ENCODE measurements around the gene CTDSP2. TPM values are rescaled to one million over a fixed set of nuclear protein-coding genes. Genes with fewer than 3 reads are reported as not detected.

CTDSP2 gene
- polyA plus RNA-seq, 1 of the 3 experiments (the other 2 are of a cell fraction) = 119 TPM

DNA sequence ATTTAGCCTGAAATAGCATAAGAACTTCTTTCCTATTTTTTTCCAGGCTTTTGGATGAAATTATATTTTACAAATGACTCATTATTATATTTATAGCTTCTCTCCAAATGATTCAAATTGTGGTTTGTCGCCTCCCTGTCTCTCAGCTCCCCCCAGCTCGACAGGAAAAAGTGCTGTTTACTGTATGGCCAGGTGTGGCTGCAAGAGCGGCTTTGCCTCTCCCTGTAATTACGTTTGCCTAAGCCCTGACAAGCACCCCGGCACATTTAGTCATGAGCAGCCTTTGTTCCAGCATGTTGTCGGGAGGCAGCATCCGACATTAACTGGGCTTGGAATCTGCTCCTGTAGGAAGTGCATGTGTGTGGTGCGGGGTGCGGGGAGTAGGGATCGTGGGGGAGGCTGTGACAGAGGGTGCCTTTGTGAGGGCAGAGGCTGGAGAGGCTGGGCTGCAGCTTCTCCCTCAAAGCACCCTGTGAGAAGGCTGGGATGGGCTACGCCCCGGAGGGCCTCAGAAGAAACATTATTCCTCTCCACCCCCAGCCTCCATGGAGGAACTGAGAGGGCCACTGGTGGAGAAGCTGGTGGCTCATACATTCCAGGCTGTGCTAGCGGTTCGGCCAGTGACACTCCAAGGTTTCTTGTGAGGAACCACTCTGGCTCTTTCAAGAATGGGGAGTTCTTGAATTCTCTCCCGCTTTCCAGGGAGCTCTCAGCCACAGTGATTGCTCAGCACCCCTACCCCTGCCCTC, 42.1 kb upstream of the CTDSP2 start:
- no peak for DNase-seq
- H3K9ac ChIP-seq = peak overlapping the region; percentile 67; the same call in 1 of the 2 replicates
- no peaks in the 10 kb centered on the region for H4K20me1 ChIP-seq (ENCODE audit: insufficient read depth)
- ChIA-PET POLR2A (interaction anchor here (1.1 to 1.8 kb wide), 2 partner anchors 8 to 42 kb away, joined by 9 read pairs; partner anchors contain the start of gene CTDSP2), CTCF (interaction anchor here (0.8 to 2.2 kb wide), 7 partner anchors 8 to 106 kb away, joined by 3 to 12 read pairs (median 5); partner anchors contain the start of genes CTDSP2 and TSFM)
- H3K4me2 ChIP-seq = peak overlapping the region; percentile 81
- peak overlapping the region; percentile 91 to 93 for H3K27ac ChIP-seq (ENCODE audit: low read depth in 2 of 2, low read length in 1 of 2)
- H3K27me3 ChIP-seq (ENCODE audit: insufficient read depth) = no peaks in the 10 kb centered on the region
- H2AFZ ChIP-seq (ENCODE audit: low read depth) = peak overlapping the region; percentile 77
- H3K4me3 ChIP-seq (ENCODE audit: low read depth in 2 of 2, low read length in 1 of 2) = peak overlapping the region; percentile 6 to 54; a peak in 3 of 4 replicates
- peaks cover 52 to 53% of the 10 kb centered on the region in 2 experiments for H3K4me1 ChIP-seq (ENCODE audit: control insufficient read depth in 1 of 2, insufficient read depth in 2 of 2, low read depth in 1 of 2, low read length in 1 of 2)
- TF ChIP-seq RCOR1 (IDR thresholded peaks at IDR 0.05; ENCODE audit: low read length) (no peak), FOXM1 (IDR thresholded peaks at IDR 0.05; ENCODE audit: low read depth) (peak; percentile 34; the same call in 1 of the 2 replicates), FOSL2 (IDR thresholded peaks at IDR 0.05; ENCODE audit: borderline replicate concordance, low read depth) (peak; percentile 56; the same call in 1 of the 2 replicates), RFX5 (IDR thresholded peaks at IDR 0.05; ENCODE audit: low read length) (no peak), ELF1 (IDR thresholded peaks at IDR 0.05) (0 out of 2 replicates have a peak, but pooled peaks have one; percentile 10), EP300 (IDR thresholded peaks at IDR 0.05; ENCODE audit: borderline replicate concordance in 1 of 2, low read depth in 1 of 2, low read length in 1 of 2) (peak; percentile 4 to 32; a peak in 1 of 4 replicates), NFIC (IDR thresholded peaks at IDR 0.05; ENCODE audit: borderline replicate concordance) (no peak), FOXJ3 (CRISPR knock-in tag; IDR thresholded peaks at IDR 0.05) (no peak), RXRA (IDR thresholded peaks at IDR 0.05; ENCODE audit: borderline replicate concordance, low read depth) (0 out of 2 replicates have a peak, but pooled peaks have one; percentile 10), JUND (IDR thresholded peaks at IDR 0.05) (peak; percentile 47; the same call in 1 of the 2 replicates), TCF12 (IDR thresholded peaks at IDR 0.05) (no peak; the same call in none of the 2 replicates), POLR2AphosphoS5 (IDR thresholded peaks at IDR 0.05; ENCODE audit: low read depth, low read length) (no peak), YY1 (IDR thresholded peaks at IDR 0.05; ENCODE audit: low read depth) (peak; percentile 49; the same call in 1 of the 2 replicates), MEF2A (IDR thresholded peaks at IDR 0.05; ENCODE audit: borderline replicate concordance, low read depth) (peak; percentile 90)
- TF ChIP-seq, protein P1, sequence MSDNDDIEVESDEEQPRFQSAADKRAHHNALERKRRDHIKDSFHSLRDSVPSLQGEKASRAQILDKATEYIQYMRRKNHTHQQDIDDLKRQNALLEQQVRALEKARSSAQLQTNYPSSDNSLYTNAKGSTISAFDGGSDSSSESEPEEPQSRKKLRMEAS (IDR thresholded peaks at IDR 0.05; ENCODE audit: low read depth) = peak; percentile 44
- 35% methylated on average over 15 of the region's 15 CpGs for WGBS (ENCODE audit: low lambda C conversion rate)
- peaks cover 34% of the 10 kb centered on the region for H3F3A ChIP-seq (replicated peaks; ENCODE audit: insufficient read depth)
- no peaks in the 10 kb centered on the region for H3K36me3 ChIP-seq (replicated peaks in 1 of 2; ENCODE audit: control insufficient read depth in 1 of 2, insufficient read depth in 2 of 2, low read length in 1 of 2)
- H3K79me2 ChIP-seq (ENCODE audit: insufficient read depth) = peaks cover 8% of the 10 kb centered on the region; the same call in 1 of the 2 replicates
- no peaks in the 10 kb centered on the region for H3K9me2 ChIP-seq
- H3K9me3 ChIP-seq = 0 out of 2 replicates have a peak, but pooled peaks cover 4% of the 10 kb centered on the region

DNA sequence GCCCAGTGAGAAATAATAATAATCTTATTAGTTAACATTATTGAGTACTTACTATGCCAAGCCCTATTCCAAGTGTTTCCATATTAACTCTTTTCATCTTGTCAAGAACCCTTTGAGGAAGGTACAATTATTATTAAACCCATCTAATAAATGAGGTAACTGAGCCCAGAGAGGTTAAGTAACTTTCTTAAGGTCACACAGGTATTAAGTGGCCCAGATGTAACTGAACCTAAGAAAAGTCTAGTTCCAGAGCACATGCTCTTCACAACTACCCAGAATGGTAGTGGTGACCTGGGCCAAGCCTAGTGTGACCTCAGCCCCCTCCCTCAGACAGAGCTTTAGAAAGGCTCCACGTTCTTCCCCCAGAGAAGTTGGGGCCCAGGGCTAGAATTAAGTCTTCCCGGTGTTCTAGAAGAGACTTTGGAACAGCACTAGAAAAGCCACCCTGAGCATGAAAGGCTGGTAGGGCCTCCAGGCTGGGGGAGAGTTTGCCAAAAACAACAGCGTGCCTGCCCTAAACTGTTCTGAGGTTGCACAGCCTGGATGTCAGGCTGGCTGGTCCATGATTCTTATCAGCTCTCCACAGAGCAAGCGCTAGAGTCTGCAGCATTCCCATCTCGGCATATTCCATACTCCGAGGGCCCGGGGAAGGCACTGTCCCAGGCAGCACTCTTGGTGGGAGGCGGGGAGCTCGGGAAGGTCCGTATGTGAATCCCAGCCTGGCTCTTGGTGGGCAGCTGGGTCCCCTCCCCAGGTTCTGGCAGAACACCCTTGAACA, 41.3 kb upstream of the CTDSP2 start:
- Histone ChIP-seq H3K36me3 (replicated peaks in 1 of 2; ENCODE audit: control insufficient read depth in 1 of 2, insufficient read depth in 2 of 2, low read length in 1 of 2) (no peaks in the 10 kb centered on the region), H4K20me1 (ENCODE audit: insufficient read depth) (no peaks in the 10 kb centered on the region), H3K4me1 (ENCODE audit: control insufficient read depth in 1 of 2, insufficient read depth in 2 of 2, low read depth in 1 of 2, low read length in 1 of 2) (peaks cover 44 to 46% of the 10 kb centered on the region in 2 experiments), H3K4me2 (peak overlapping the region; percentile 81), H3K27me3 (ENCODE audit: insufficient read depth) (no peaks in the 10 kb centered on the region), H3K27ac (ENCODE audit: low read depth in 2 of 2, low read length in 1 of 2) (peak overlapping the region; percentile 91 to 93), H3K9ac (peak overlapping the region; percentile 67; the same call in 1 of the 2 replicates), H3K9me2 (no peaks in the 10 kb centered on the region), H3K4me3 (ENCODE audit: low read depth in 2 of 2, low read length in 1 of 2) (peak overlapping the region; percentile 6 to 54; a peak in 3 of 4 replicates), H3K79me2 (ENCODE audit: insufficient read depth) (peaks cover 8% of the 10 kb centered on the region; the same call in 1 of the 2 replicates), H3F3A (replicated peaks; ENCODE audit: insufficient read depth) (peaks cover 26% of the 10 kb centered on the region), H2AFZ (ENCODE audit: low read depth) (peak overlapping the region; percentile 77), H3K9me3 (0 out of 2 replicates have a peak, but pooled peaks cover 4% of the 10 kb centered on the region)
- CTCF ChIA-PET = interaction anchor here (1.0 to 2.2 kb wide), 6 partner anchors 9 to 105 kb away, joined by 3 to 12 read pairs (median 6); partner anchors contain the start of genes CTDSP2 and TSFM
- POLR2A ChIA-PET = interaction anchor here (1.1 to 1.8 kb wide), 2 partner anchors 9 to 41 kb away, joined by 9 read pairs; partner anchors contain the start of gene CTDSP2
- WGBS (ENCODE audit: low lambda C conversion rate) = 19% methylated on average over 9 of the region's 10 CpGs
- DNase-seq = peak; percentile 77
- TF ChIP-seq CHD2 (IDR thresholded peaks at IDR 0.05; ENCODE audit: low read length, partially characterized antibody) (peak; percentile 26), GATA2 (CRISPR knock-in tag; IDR thresholded peaks at IDR 0.05) (peak; percentile 86), RFX5 (IDR thresholded peaks at IDR 0.05; ENCODE audit: low read length) (no peak), SIN3A (IDR thresholded peaks at IDR 0.05; ENCODE audit: borderline replicate concordance, low read depth, low read length) (no peak), TCF12 (IDR thresholded peaks at IDR 0.05) (peak; percentile 71), YY1 (IDR thresholded peaks at IDR 0.05; ENCODE audit: low read depth) (no peak), RAD21 (IDR thresholded peaks at IDR 0.05; ENCODE audit: low read length) (no peak), ELF1 (IDR thresholded peaks at IDR 0.05) (no peak), GABPA (IDR thresholded peaks at IDR 0.05; ENCODE audit: low read depth) (no peak), JUND (IDR thresholded peaks at IDR 0.05) (no peak), MXI1 (IDR thresholded peaks at IDR 0.05; ENCODE audit: low read depth, low read length) (peak; percentile 46; the same call in 1 of the 2 replicates)
- TF ChIP-seq, protein P2, sequence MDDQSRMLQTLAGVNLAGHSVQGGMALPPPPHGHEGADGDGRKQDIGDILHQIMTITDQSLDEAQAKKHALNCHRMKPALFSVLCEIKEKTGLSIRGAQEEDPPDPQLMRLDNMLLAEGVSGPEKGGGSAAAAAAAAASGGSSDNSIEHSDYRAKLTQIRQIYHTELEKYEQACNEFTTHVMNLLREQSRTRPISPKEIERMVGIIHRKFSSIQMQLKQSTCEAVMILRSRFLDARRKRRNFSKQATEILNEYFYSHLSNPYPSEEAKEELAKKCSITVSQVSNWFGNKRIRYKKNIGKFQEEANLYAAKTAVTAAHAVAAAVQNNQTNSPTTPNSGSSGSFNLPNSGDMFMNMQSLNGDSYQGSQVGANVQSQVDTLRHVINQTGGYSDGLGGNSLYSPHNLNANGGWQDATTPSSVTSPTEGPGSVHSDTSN (IDR thresholded peaks at IDR 0.05) = peak; percentile 47; the same call in 1 of the 2 replicates
- TF ChIP-seq, protein P3, sequence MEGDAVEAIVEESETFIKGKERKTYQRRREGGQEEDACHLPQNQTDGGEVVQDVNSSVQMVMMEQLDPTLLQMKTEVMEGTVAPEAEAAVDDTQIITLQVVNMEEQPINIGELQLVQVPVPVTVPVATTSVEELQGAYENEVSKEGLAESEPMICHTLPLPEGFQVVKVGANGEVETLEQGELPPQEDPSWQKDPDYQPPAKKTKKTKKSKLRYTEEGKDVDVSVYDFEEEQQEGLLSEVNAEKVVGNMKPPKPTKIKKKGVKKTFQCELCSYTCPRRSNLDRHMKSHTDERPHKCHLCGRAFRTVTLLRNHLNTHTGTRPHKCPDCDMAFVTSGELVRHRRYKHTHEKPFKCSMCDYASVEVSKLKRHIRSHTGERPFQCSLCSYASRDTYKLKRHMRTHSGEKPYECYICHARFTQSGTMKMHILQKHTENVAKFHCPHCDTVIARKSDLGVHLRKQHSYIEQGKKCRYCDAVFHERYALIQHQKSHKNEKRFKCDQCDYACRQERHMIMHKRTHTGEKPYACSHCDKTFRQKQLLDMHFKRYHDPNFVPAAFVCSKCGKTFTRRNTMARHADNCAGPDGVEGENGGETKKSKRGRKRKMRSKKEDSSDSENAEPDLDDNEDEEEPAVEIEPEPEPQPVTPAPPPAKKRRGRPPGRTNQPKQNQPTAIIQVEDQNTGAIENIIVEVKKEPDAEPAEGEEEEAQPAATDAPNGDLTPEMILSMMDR (IDR thresholded peaks at IDR 0.05) = no peak
